ENCODE results near the gene GDPD1. TPM values are rescaled to one million over a fixed set of nuclear protein-coding genes. Genes with fewer than 3 reads are reported as not detected.

Gene GDPD1
- total RNA-seq, 2 experiments from 2014 or later: 1.3 to 5.0 TPM

DNA sequence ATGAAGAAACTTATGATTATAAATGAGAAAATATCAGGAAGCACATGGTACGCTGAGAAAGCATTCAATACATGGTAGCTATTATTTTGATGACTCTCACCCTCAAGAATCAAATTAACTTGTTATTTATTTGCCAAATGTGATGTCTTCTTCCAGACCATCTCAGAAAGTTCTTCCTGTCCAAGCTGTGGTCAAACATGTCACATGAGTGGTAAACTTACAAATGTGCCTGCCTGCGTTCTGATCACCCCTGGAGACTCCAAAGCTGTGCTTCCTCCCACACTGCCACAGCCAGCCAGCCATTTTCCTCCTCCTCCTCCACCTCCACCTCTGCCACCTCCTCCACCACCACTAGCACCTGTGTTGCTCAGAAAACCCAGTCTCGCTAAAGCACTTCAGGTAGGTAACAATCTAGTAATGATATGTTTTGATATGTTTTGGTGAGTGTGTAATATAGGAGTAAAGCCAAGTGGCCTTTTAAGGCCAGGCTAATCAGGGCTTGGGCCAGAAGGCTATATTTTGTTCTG, 26.9 kb upstream of the GDPD1 start:
- POLR2A ChIA-PET: interaction anchor here (0.6 kb wide), 1 partner anchor 169 kb away, joined by 5 read pairs; no protein-coding TSS in a partner anchor
- CTCF ChIA-PET (ENCODE audit: unreplicated experiment): no interaction called here
- no peak for DNase-seq (ENCODE audit: low spot score)

GRCh38 chr17:59199398-59199797, 20.9 kb upstream of the GDPD1 start:
- Histone ChIP-seq H3K79me2 (ENCODE audit: insufficient read depth, low read depth, low read length) (no peaks in the 10 kb centered on the region), H3K9me2 (ENCODE audit: insufficient read depth, low read length) (no peaks in the 10 kb centered on the region), H3K36me3 (ENCODE audit: insufficient read depth, low read length) (peaks cover 97% of the 10 kb centered on the region), H3K27ac (ENCODE audit: low read depth, low read length, poor library complexity, severe bottlenecking) (no peak overlapping the region), H4K20me1 (ENCODE audit: insufficient read depth, low read length) (no peaks in the 10 kb centered on the region), H3K9me3 (ENCODE audit: low read length) (no peaks in the 10 kb centered on the region), H3K4me1 (ENCODE audit: insufficient read depth, low read length, poor library complexity, severe bottlenecking) (no peaks in the 10 kb centered on the region), H3K4me3 (ENCODE audit: low read depth, low read length, poor library complexity, severe bottlenecking) (no peak overlapping the region), H3K4me2 (ENCODE audit: low read length) (no peak overlapping the region), H2AFZ (ENCODE audit: low read length) (no peak overlapping the region)
- no peak for DNase-seq (ENCODE audit: low spot score)
- no peak for TF ChIP-seq EZH2phosphoT487 (IDR thresholded peaks at IDR 0.05; ENCODE audit: borderline replicate concordance, low read depth, low read length)
- TF ChIP-seq, protein P1, sequence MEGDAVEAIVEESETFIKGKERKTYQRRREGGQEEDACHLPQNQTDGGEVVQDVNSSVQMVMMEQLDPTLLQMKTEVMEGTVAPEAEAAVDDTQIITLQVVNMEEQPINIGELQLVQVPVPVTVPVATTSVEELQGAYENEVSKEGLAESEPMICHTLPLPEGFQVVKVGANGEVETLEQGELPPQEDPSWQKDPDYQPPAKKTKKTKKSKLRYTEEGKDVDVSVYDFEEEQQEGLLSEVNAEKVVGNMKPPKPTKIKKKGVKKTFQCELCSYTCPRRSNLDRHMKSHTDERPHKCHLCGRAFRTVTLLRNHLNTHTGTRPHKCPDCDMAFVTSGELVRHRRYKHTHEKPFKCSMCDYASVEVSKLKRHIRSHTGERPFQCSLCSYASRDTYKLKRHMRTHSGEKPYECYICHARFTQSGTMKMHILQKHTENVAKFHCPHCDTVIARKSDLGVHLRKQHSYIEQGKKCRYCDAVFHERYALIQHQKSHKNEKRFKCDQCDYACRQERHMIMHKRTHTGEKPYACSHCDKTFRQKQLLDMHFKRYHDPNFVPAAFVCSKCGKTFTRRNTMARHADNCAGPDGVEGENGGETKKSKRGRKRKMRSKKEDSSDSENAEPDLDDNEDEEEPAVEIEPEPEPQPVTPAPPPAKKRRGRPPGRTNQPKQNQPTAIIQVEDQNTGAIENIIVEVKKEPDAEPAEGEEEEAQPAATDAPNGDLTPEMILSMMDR (conservative IDR thresholded peaks at IDR 0.05; ENCODE audit: low read length): no peak
- intact Hi-C loops (cut with micrococcal nuclease; ENCODE audit: unreplicated experiment): no loop called here
- POLR2A ChIA-PET: interaction anchor here (0.6 kb wide), 2 partner anchors 161 to 628 kb away, joined by 4 read pairs; no protein-coding TSS in a partner anchor
- CTCF ChIA-PET (ENCODE audit: unreplicated experiment): no interaction called here
- BruUV-seq (replicated peaks): no TSS peak

More for the DNA sequence above, 26.9 kb upstream of the GDPD1 start:
- Histone ChIP-seq H3K4me3 (ENCODE audit: low read depth, low read length, poor library complexity, severe bottlenecking) (no peak overlapping the region), H3K36me3 (ENCODE audit: insufficient read depth, low read length) (peaks cover 97% of the 10 kb centered on the region), H2AFZ (ENCODE audit: low read length) (no peak overlapping the region), H3K4me1 (ENCODE audit: insufficient read depth, low read length, poor library complexity, severe bottlenecking) (no peaks in the 10 kb centered on the region), H4K20me1 (ENCODE audit: insufficient read depth, low read length) (no peaks in the 10 kb centered on the region), H3K9me2 (ENCODE audit: insufficient read depth, low read length) (no peaks in the 10 kb centered on the region), H3K9me3 (ENCODE audit: low read length) (no peaks in the 10 kb centered on the region), H3K79me2 (ENCODE audit: insufficient read depth, low read depth, low read length) (no peaks in the 10 kb centered on the region), H3K27ac (ENCODE audit: low read depth, low read length, poor library complexity, severe bottlenecking) (no peak overlapping the region), H3K4me2 (ENCODE audit: low read length) (no peak overlapping the region)
- BruUV-seq (replicated peaks): no TSS peak
- intact Hi-C loops (cut with micrococcal nuclease; ENCODE audit: unreplicated experiment): no loop called here
- TF ChIP-seq, protein P1 (conservative IDR thresholded peaks at IDR 0.05; ENCODE audit: low read length): no peak
- no peak for TF ChIP-seq EZH2phosphoT487 (IDR thresholded peaks at IDR 0.05; ENCODE audit: borderline replicate concordance, low read depth, low read length)

DNA sequence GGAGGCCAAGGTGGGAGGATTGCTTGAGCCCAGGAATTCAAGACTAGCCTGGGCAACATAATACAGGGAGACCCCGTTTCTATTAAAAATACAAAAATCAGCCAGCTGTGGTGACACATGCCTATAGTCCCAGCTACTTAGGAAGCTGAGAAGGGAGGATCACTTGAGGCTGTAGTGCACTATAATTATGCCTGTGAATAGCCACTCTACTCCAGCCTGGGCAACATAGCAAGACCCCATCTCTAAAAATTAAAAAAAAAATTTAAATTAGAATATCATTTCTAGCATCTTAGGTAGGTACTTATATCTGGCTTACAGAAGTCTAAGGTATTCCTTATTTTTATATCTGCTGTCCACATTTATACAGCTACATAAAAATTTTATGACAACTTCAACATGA, 18.0 kb upstream of the GDPD1 start:
- no peaks in the 10 kb centered on the region for H3K4me1 ChIP-seq (ENCODE audit: insufficient read depth, low read length, poor library complexity, severe bottlenecking)
- H2AFZ ChIP-seq (ENCODE audit: low read length): no peak overlapping the region
- BruUV-seq (replicated peaks): TSS peak; percentile 64
- H4K20me1 ChIP-seq (ENCODE audit: insufficient read depth, low read length): no peaks in the 10 kb centered on the region
- DNase-seq (ENCODE audit: low spot score): no peak
- no peak for TF ChIP-seq EZH2phosphoT487 (IDR thresholded peaks at IDR 0.05; ENCODE audit: borderline replicate concordance, low read depth, low read length)
- TF ChIP-seq, protein P1 (conservative IDR thresholded peaks at IDR 0.05; ENCODE audit: low read length): no peak
- no peak overlapping the region for H3K27ac ChIP-seq (ENCODE audit: low read depth, low read length, poor library complexity, severe bottlenecking)
- no peaks in the 10 kb centered on the region for H3K9me3 ChIP-seq (ENCODE audit: low read length)
- peaks cover 69% of the 10 kb centered on the region for H3K36me3 ChIP-seq (ENCODE audit: insufficient read depth, low read length)
- H3K4me2 ChIP-seq (ENCODE audit: low read length): no peak overlapping the region
- H3K9me2 ChIP-seq (ENCODE audit: insufficient read depth, low read length): no peaks in the 10 kb centered on the region
- ChIA-PET CTCF (ENCODE audit: unreplicated experiment) (no interaction called here), POLR2A (interaction anchor here (1.6 kb wide), 1 partner anchor 8 kb away, joined by 6 read pairs; the partner anchor contains the start of gene SMG8)
- H3K79me2 ChIP-seq (ENCODE audit: insufficient read depth, low read depth, low read length): no peaks in the 10 kb centered on the region
- intact Hi-C loops (cut with micrococcal nuclease; ENCODE audit: unreplicated experiment): no loop called here
- no peak overlapping the region for H3K4me3 ChIP-seq (ENCODE audit: low read depth, low read length, poor library complexity, severe bottlenecking)
